ENCODE data around the gene PYCR2.

PYCR2 gene

DNA sequence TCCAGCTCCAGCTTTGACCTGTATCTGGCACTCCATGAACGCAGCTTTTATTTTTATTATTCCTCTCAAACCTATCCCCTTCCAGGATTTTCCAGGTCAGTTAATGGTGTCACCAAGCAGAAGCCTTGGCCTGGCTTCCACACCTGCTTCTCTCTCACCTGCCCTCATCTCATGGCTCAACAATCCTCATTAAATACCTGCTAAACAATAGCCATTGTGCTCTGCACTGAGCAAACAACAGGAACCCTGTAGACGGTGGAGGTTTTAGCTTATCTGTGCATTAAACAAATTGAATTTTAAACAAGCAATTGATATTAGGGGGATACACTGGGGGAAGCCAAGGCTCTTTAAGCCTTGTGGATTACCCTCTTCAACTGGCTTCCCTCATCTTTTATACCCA is 15.3 kb downstream of the PYCR2 start:
- H3K9me3 ChIP-seq (ENCODE audit: insufficient read depth, low read length): no peaks in the 10 kb centered on the region
- no peaks in the 10 kb centered on the region for H3K9me2 ChIP-seq (replicated peaks; ENCODE audit: insufficient read depth, low read length)
- no peak overlapping the region for H3K4me3 ChIP-seq (ENCODE audit: insufficient read depth, low read length, poor library complexity, severe bottlenecking)
- no peak overlapping the region for H3K4me2 ChIP-seq (ENCODE audit: low read depth, low read length, poor library complexity, severe bottlenecking)
- H3F3A ChIP-seq (ENCODE audit: insufficient read depth): no peaks in the 10 kb centered on the region
- H2AFZ ChIP-seq (ENCODE audit: low read depth, low read length, severe bottlenecking): no peak overlapping the region
- H3K27me3 ChIP-seq (ENCODE audit: low read length): no peaks in the 10 kb centered on the region
- no peaks in the 10 kb centered on the region for H3K36me3 ChIP-seq (ENCODE audit: low read length)
- no peaks in the 10 kb centered on the region for H3K79me2 ChIP-seq (ENCODE audit: insufficient read depth, low read length)
- H3K9ac ChIP-seq (ENCODE audit: low read length): no peak overlapping the region
- TF ChIP-seq, protein P1, sequence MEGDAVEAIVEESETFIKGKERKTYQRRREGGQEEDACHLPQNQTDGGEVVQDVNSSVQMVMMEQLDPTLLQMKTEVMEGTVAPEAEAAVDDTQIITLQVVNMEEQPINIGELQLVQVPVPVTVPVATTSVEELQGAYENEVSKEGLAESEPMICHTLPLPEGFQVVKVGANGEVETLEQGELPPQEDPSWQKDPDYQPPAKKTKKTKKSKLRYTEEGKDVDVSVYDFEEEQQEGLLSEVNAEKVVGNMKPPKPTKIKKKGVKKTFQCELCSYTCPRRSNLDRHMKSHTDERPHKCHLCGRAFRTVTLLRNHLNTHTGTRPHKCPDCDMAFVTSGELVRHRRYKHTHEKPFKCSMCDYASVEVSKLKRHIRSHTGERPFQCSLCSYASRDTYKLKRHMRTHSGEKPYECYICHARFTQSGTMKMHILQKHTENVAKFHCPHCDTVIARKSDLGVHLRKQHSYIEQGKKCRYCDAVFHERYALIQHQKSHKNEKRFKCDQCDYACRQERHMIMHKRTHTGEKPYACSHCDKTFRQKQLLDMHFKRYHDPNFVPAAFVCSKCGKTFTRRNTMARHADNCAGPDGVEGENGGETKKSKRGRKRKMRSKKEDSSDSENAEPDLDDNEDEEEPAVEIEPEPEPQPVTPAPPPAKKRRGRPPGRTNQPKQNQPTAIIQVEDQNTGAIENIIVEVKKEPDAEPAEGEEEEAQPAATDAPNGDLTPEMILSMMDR (IDR thresholded peaks at IDR 0.05; ENCODE audit: insufficient read depth, low read length, poor library complexity, severe bottlenecking): no peak
- no peak for TF ChIP-seq EZH2phosphoT487 (conservative IDR thresholded peaks at IDR 0.05; ENCODE audit: low read length)
- no peaks in the 10 kb centered on the region for H4K20me1 ChIP-seq (ENCODE audit: low read depth, low read length)
- no peak overlapping the region for H3K27ac ChIP-seq (ENCODE audit: low read depth, low read length)

- TF ChIP-seq, protein P1 (IDR thresholded peaks at IDR 0.05; ENCODE audit: insufficient read depth, low read length, poor library complexity, severe bottlenecking): no peak
- TF ChIP-seq EZH2phosphoT487 (conservative IDR thresholded peaks at IDR 0.05; ENCODE audit: low read length): no peak
- Histone ChIP-seq H3K36me3 (ENCODE audit: low read length) (no peaks in the 10 kb centered on the region), H3K9me2 (replicated peaks; ENCODE audit: insufficient read depth, low read length) (no peaks in the 10 kb centered on the region), H3K9me3 (ENCODE audit: insufficient read depth, low read length) (no peaks in the 10 kb centered on the region), H3K27ac (ENCODE audit: low read depth, low read length) (no peak overlapping the region), H3K4me2 (ENCODE audit: low read depth, low read length, poor library complexity, severe bottlenecking) (no peak overlapping the region), H3K27me3 (ENCODE audit: low read length) (no peaks in the 10 kb centered on the region), H3K9ac (ENCODE audit: low read length) (no peak overlapping the region), H2AFZ (ENCODE audit: low read depth, low read length, severe bottlenecking) (no peak overlapping the region), H3F3A (ENCODE audit: insufficient read depth) (no peaks in the 10 kb centered on the region), H3K4me3 (ENCODE audit: insufficient read depth, low read length, poor library complexity, severe bottlenecking) (no peak overlapping the region), H4K20me1 (ENCODE audit: low read depth, low read length) (no peaks in the 10 kb centered on the region), H3K79me2 (ENCODE audit: insufficient read depth, low read length) (no peaks in the 10 kb centered on the region)
These were observed 15.9 kb downstream of the PYCR2 start for GRCh38 chr1:225908013-225908640.

GRCh38 chr1:225907341-225907740 is 16.7 kb downstream of the PYCR2 start:
- Histone ChIP-seq H3K4me3 (ENCODE audit: insufficient read depth, low read length, poor library complexity, severe bottlenecking) (no peak overlapping the region), H3K9me3 (ENCODE audit: insufficient read depth, low read length) (no peaks in the 10 kb centered on the region), H3K36me3 (ENCODE audit: low read length) (no peaks in the 10 kb centered on the region), H3K27me3 (ENCODE audit: low read length) (no peaks in the 10 kb centered on the region), H3K79me2 (ENCODE audit: insufficient read depth, low read length) (no peaks in the 10 kb centered on the region), H3K4me2 (ENCODE audit: low read depth, low read length, poor library complexity, severe bottlenecking) (no peak overlapping the region), H3K9ac (ENCODE audit: low read length) (no peak overlapping the region), H2AFZ (ENCODE audit: low read depth, low read length, severe bottlenecking) (no peak overlapping the region), H3K9me2 (replicated peaks; ENCODE audit: insufficient read depth, low read length) (no peaks in the 10 kb centered on the region), H3K27ac (ENCODE audit: low read depth, low read length) (no peak overlapping the region), H4K20me1 (ENCODE audit: low read depth, low read length) (no peaks in the 10 kb centered on the region), H3F3A (ENCODE audit: insufficient read depth) (no peaks in the 10 kb centered on the region)
- no peak for TF ChIP-seq EZH2phosphoT487 (conservative IDR thresholded peaks at IDR 0.05; ENCODE audit: low read length)
- TF ChIP-seq, protein P1 (IDR thresholded peaks at IDR 0.05; ENCODE audit: insufficient read depth, low read length, poor library complexity, severe bottlenecking): no peak

Measured in SU-DHL-6 (cell line).